A673 (cell line): ENCODE results near the gene C20orf204. TPM values are rescaled to one million over a fixed set of nuclear protein-coding genes. Genes with fewer than 3 reads are reported as not detected.

Source experiments
- BruUV-seq: library from RNA; stranded (reverse); fragments of 400-500 nt; replicated peaks from 2 replicates; lab custom pipeline; 2021; lab: Mats Ljungman, UMichigan
- CTCF ChIA-PET: fragments of 300-600 bp; sonication (Branson Sonifier 250); formaldehyde crosslinking; loops from one replicate; lab custom pipeline; 2022; ENCODE audit warnings: antibody characterized with exemption; lab: Charles Lee
- POLR2A ChIA-PET: fragments of 300-600 bp; sonication (Branson Sonifier 250); formaldehyde crosslinking; loops from one replicate; lab custom pipeline; 2022; ENCODE audit warnings: antibody characterized with exemption; ENCODE audit not compliant: low non-redundant PET; lab: Charles Lee
- DNase-seq: peaks from one replicate; pipeline ENCODE4 v3.0.0-alpha.2; 2015; ENCODE audit warnings: low spot score
- H3K27ac ChIP-seq: fragments of 200-600 bp; sonication (generic); 2 replicates; pipeline ENCODE4 v1.5.1; 2016; ENCODE audit warnings: mixed run types, low read depth, mild to moderate bottlenecking, mixed read lengths, antibody characterized with exemption, low read length; ENCODE audit not compliant: poor library complexity, severe bottlenecking
- H3K27me3 ChIP-seq: fragments of 200-600 bp; sonication (generic); replicated peaks from 2 replicates; pipeline ENCODE4 v1.6.1; 2017; ENCODE audit warnings: mixed run types, low read depth, mild to moderate bottlenecking, mixed read lengths, antibody characterized with exemption, low read length; ENCODE audit not compliant: insufficient read depth, poor library complexity
- H3K36me3 ChIP-seq: fragments of 200-600 bp; sonication (generic); 2 replicates; pipeline ENCODE4 v1.6.1; 2016; ENCODE audit warnings: mixed run types, mild to moderate bottlenecking, mixed read lengths, antibody characterized with exemption, low read length; ENCODE audit not compliant: insufficient read depth, poor library complexity, severe bottlenecking
- H3K4me1 ChIP-seq: fragments of 200-600 bp; sonication (generic); 2 replicates; pipeline ENCODE4 v1.6.1; 2017; ENCODE audit warnings: mixed run types, mild to moderate bottlenecking, mixed read lengths, antibody characterized with exemption, low read length; ENCODE audit not compliant: insufficient read depth, poor library complexity, severe bottlenecking
- H3K4me3 ChIP-seq: fragments of 200-600 bp; sonication (generic); 2 replicates; pipeline ENCODE4 v1.5.1; 2016; ENCODE audit warnings: low read depth, mixed run types, mild to moderate bottlenecking, mixed read lengths, low read length; ENCODE audit not compliant: poor library complexity, severe bottlenecking
- H3K9me3 ChIP-seq: fragments of 200-600 bp; sonication (generic); 2 replicates; pipeline ENCODE4 v1.6.1; 2016; ENCODE audit warnings: mixed run types, low read depth, mild to moderate bottlenecking, mixed read lengths, antibody characterized with exemption, low read length; ENCODE audit not compliant: poor library complexity, severe bottlenecking
- EZH2 ChIP-seq: fragments of 200-600 bp; sonication (generic); IDR thresholded peaks from 2 replicates; pipeline ENCODE4 v1.6.1; 2017; ENCODE audit warnings: borderline replicate concordance, low read depth, mild to moderate bottlenecking, mixed read lengths, antibody characterized with exemption, low read length; ENCODE audit not compliant: poor library complexity, severe bottlenecking
- intact Hi-C: fragments of 100-400 bp; cut with micrococcal nuclease; formaldehyde crosslinking; loops from one replicate; pipeline ENCODE4 v1.10.0; 2022; ENCODE audit not compliant: unreplicated experiment
- total RNA-seq: library from RNA; stranded (reverse); gene quantifications from 2 replicates; pipeline ENCODE4 v1.2.3, GENCODE V29; 2021
- TF ChIP-seq, protein P1 (sequence below): fragments of 300-800, 200-600 bp; sonication (generic); conservative IDR thresholded peaks from 2 replicates; pipeline ENCODE4 v1.5.1; 2017; ENCODE audit warnings: low read depth, mild to moderate bottlenecking, antibody characterized with exemption, low read length, moderate library complexity, mixed read lengths

Gene C20orf204
- total RNA-seq, 1 experiment from 2014 or later: 2.5 TPM

GRCh38 chr20:64035066-64035932 is 683 bp upstream of the C20orf204 start:
- Histone ChIP-seq H3K4me1 (peaks cover 8% of the 10 kb centered on the region), H3K9me3 (no peaks in the 10 kb centered on the region), H3K27ac (no peak overlapping the region), H3K36me3 (peaks cover 3% of the 10 kb centered on the region), H3K4me3 (no peak overlapping the region), H3K27me3 (peaks cover 28% of the 10 kb centered on the region)
- POLR2A ChIA-PET: no interaction called here
- no TSS peak for BruUV-seq
- CTCF ChIA-PET: no interaction called here
- intact Hi-C loops: no loop called here
- no peak for TF ChIP-seq EZH2
- TF ChIP-seq, protein P1, sequence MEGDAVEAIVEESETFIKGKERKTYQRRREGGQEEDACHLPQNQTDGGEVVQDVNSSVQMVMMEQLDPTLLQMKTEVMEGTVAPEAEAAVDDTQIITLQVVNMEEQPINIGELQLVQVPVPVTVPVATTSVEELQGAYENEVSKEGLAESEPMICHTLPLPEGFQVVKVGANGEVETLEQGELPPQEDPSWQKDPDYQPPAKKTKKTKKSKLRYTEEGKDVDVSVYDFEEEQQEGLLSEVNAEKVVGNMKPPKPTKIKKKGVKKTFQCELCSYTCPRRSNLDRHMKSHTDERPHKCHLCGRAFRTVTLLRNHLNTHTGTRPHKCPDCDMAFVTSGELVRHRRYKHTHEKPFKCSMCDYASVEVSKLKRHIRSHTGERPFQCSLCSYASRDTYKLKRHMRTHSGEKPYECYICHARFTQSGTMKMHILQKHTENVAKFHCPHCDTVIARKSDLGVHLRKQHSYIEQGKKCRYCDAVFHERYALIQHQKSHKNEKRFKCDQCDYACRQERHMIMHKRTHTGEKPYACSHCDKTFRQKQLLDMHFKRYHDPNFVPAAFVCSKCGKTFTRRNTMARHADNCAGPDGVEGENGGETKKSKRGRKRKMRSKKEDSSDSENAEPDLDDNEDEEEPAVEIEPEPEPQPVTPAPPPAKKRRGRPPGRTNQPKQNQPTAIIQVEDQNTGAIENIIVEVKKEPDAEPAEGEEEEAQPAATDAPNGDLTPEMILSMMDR: no peak
- DNase-seq: no peak

- Histone ChIP-seq H3K27ac (no peak overlapping the region), H3K9me3 (no peaks in the 10 kb centered on the region), H3K4me1 (peaks cover 8% of the 10 kb centered on the region), H3K4me3 (no peak overlapping the region), H3K27me3 (peaks cover 41% of the 10 kb centered on the region), H3K36me3 (no peaks in the 10 kb centered on the region)
- CTCF ChIA-PET: no interaction called here
- no peak for TF ChIP-seq EZH2
- TF ChIP-seq, protein P1: no peak
- DNase-seq: no peak
- POLR2A ChIA-PET: no interaction called here
- intact Hi-C loops: no loop called here
- BruUV-seq: no TSS peak
Measured at GRCh38 chr20:64036346-64037198, 590 bp downstream of the C20orf204 start.

GRCh38 chr20:64037199-64037497 is 1.2 kb downstream of the C20orf204 start:
- H3K27ac ChIP-seq: no peak overlapping the region
- no peaks in the 10 kb centered on the region for H3K9me3 ChIP-seq
- no peak overlapping the region for H3K4me3 ChIP-seq
- no peaks in the 10 kb centered on the region for H3K36me3 ChIP-seq
- ChIA-PET POLR2A (no interaction called here), CTCF (no interaction called here)
- peaks cover 46% of the 10 kb centered on the region for H3K27me3 ChIP-seq
- no peak for DNase-seq
- H3K4me1 ChIP-seq: peaks cover 14% of the 10 kb centered on the region
- intact Hi-C loops: no loop called here
- BruUV-seq: no TSS peak
- TF ChIP-seq, protein P1: no peak
- TF ChIP-seq EZH2: no peak
